GM12878 (cell line): ENCODE measurements around the gene SRPK3. TPM values are rescaled to one million over a fixed set of nuclear protein-coding genes. Genes with fewer than 3 reads are reported as not detected.

Source experiments
- ATAC-seq: fragments of 200-7000 bp; cut with Tn5 transposase; 3 replicates; pipeline ENCODE4 v1.9.1; 2020; ENCODE audit warnings: mild to moderate bottlenecking, moderate library complexity
- BruUV-seq: library from RNA; stranded (reverse); fragments of 400-500 nt; replicated peaks from 2 replicates; lab custom pipeline; 2021; lab: Mats Ljungman, UMichigan
- CTCF ChIA-PET: fragments of 300-600 bp; sonication (Branson Sonifier 250); formaldehyde crosslinking; extraction: SDS; loops from one replicate; lab custom pipeline; 2021; ENCODE audit warnings: inconsistent platforms; lab: Yijun Ruan, JAX
- POLR2A ChIA-PET: fragments of 350-600 bp; formaldehyde crosslinking; extraction: SDS; loops from one replicate; lab custom pipeline; 2021; ENCODE audit warnings: inconsistent platforms; lab: Charles Lee
- RAD21 ChIA-PET: fragments of 300-600 bp; sonication (Branson Sonifier 250); formaldehyde crosslinking; loops from one replicate; lab custom pipeline; 2023; ENCODE audit warnings: antibody characterized with exemption; ENCODE audit not compliant: unreplicated experiment; lab: Charles Lee
- SMC1A ChIA-PET: fragments of 300-600 bp; sonication (Branson Sonifier 250); formaldehyde crosslinking; loops from one replicate; lab custom pipeline; 2023; ENCODE audit not compliant: unreplicated experiment, uncharacterized antibody; lab: Charles Lee
- DNase-seq: peaks from one replicate; pipeline ENCODE4 v3.0.0-alpha.2; 2011; ENCODE audit warnings: low read depth, low spot score
- FAIRE-seq: peaks from 3 replicates; lab custom pipeline; 2011; peaks lifted over from hg19 to GRCh38; lab: Jason Lieb, UNC
- H2AFZ ChIP-seq: 2 replicates; pipeline ENCODE4 v1.6.0; 2011; ENCODE audit warnings: low read depth, low read length, control low read depth; ENCODE audit not compliant: control insufficient read depth
- H3K27ac ChIP-seq: 2 replicates; pipeline ENCODE4 v1.5.1; 2011; ENCODE audit warnings: control low read depth; ENCODE audit not compliant: control insufficient read depth, insufficient read depth
- H3K27me3 ChIP-seq, 2 experiments: replicated peaks in 1 of 2; 2 replicates each; pipeline versions ENCODE4 v1.6.0 to v1.6.1; 2011; ENCODE audit warnings: low read length in 1 of 2; ENCODE audit not compliant: control insufficient read depth in 2 of 2, insufficient read depth in 2 of 2
- H3K36me3 ChIP-seq, 2 experiments: 2 replicates each; pipeline ENCODE4 v1.5.1; 2011; ENCODE audit warnings: low read length in 1 of 2; ENCODE audit not compliant: control insufficient read depth in 2 of 2, insufficient read depth in 2 of 2
- H3K4me1 ChIP-seq: 2 replicates; pipeline ENCODE4 v1.6.1; 2011; ENCODE audit warnings: mild to moderate bottlenecking, low read length, moderate library complexity, mixed read lengths; ENCODE audit not compliant: control insufficient read depth, insufficient read depth
- H3K4me2 ChIP-seq: 2 replicates; pipeline ENCODE4 v1.6.0; 2011; ENCODE audit warnings: control low read depth; ENCODE audit not compliant: control insufficient read depth, insufficient read depth
- H3K4me3 ChIP-seq: fragments of 200-600 bp; sonication (generic); 2 replicates; pipeline ENCODE4 v1.5.1; 2016
- H3K79me2 ChIP-seq: 2 replicates; pipeline ENCODE4 v1.6.0; 2011; ENCODE audit warnings: low read length; ENCODE audit not compliant: control insufficient read depth, insufficient read depth
- H3K9ac ChIP-seq: 2 replicates; pipeline ENCODE4 v1.8.0; 2011; ENCODE audit warnings: low read length, control low read depth, mixed read lengths; ENCODE audit not compliant: control insufficient read depth, insufficient read depth
- H3K9me3 ChIP-seq: replicated peaks from 3 replicates; pipeline ENCODE4 v1.5.1; 2011; ENCODE audit warnings: mild to moderate bottlenecking, low read length; ENCODE audit not compliant: control insufficient read depth, insufficient read depth
- H4K20me1 ChIP-seq: 2 replicates; pipeline ENCODE4 v1.6.0; 2011; ENCODE audit not compliant: control insufficient read depth, insufficient read depth
- ATF7 ChIP-seq: fragments of 450-650 bp; IDR thresholded peaks from 2 replicates; pipeline ENCODE4 v1.6.1; 2016; ENCODE audit warnings: low read depth, mild to moderate bottlenecking
- BRCA1 ChIP-seq: IDR thresholded peaks from 2 replicates; pipeline ENCODE4 v1.6.1; 2011; ENCODE audit warnings: low read depth, low read length, improper control_type of control experiment
- CHD2 ChIP-seq: IDR thresholded peaks from 2 replicates; pipeline ENCODE4 v1.6.1; 2011; ENCODE audit warnings: low read depth, low read length, improper control_type of control experiment, borderline replicate concordance
- CREB1 ChIP-seq: IDR thresholded peaks from 2 replicates; pipeline ENCODE4 v1.6.1; 2012; ENCODE audit warnings: low read depth, mild to moderate bottlenecking, inconsistent platforms
- KDM1A ChIP-seq: fragments of 200-600 bp; sonication (generic); IDR thresholded peaks from 2 replicates; pipeline ENCODE4 v1.6.1; 2016; ENCODE audit warnings: borderline replicate concordance
- MYB ChIP-seq: fragments of 150-350 bp; IDR thresholded peaks from 2 replicates; pipeline ENCODE4 v1.6.1; 2014; ENCODE audit warnings: mild to moderate bottlenecking, low read depth, low read length, borderline replicate concordance
- PAX5 ChIP-seq: IDR thresholded peaks from 2 replicates; pipeline ENCODE4 v1.6.1; 2011; ENCODE audit warnings: low read depth, low read length, borderline replicate concordance
- PAX8 ChIP-seq: fragments of 450-650 bp; IDR thresholded peaks from 2 replicates; pipeline ENCODE4 v1.6.1; 2017; ENCODE audit warnings: mild to moderate bottlenecking, moderate library complexity
- POLR2AphosphoS2 ChIP-seq: IDR thresholded peaks from 2 replicates; pipeline ENCODE4 v1.6.1; 2011; ENCODE audit warnings: low read depth, mild to moderate bottlenecking, low read length, improper control_type of control experiment, moderate library complexity
- RFX5 ChIP-seq: IDR thresholded peaks from 2 replicates; pipeline ENCODE4 v1.6.1; 2011; ENCODE audit warnings: low read depth, low read length, improper control_type of control experiment
- SP1 ChIP-seq: IDR thresholded peaks from one replicate; pipeline ENCODE4 v1.6.1; 2011; ENCODE audit warnings: low read depth, low read length
- ZNF217 ChIP-seq: fragments of 450-650 bp; IDR thresholded peaks from 2 replicates; pipeline ENCODE4 v1.6.1; 2017; ENCODE audit warnings: antibody characterized with exemption, mild to moderate bottlenecking
- WGBS: methylation state at CpG from one replicate; pipeline ENCODE4 v1.1.6; 2016; ENCODE audit warnings: low lambda C conversion rate; ENCODE audit not compliant: insufficient replicate concordance, insufficient coverage; ENCODE audit errors: missing lambda C conversion rate; 5-methylcytosine and 5-hydroxymethylcytosine counted together
- in situ Hi-C: fragments of 300-500 bp; cut with MboI; formaldehyde crosslinking; loops from 9 replicates; pipeline ENCODE4 v1.14.3; 2018; ENCODE audit warnings: mixed read lengths
- intact Hi-C: fragments of 100-400 bp; cut with micrococcal nuclease; formaldehyde crosslinking; loops from one replicate; pipeline ENCODE4 v1.14.2; 2022; ENCODE audit not compliant: unreplicated experiment
- polyA plus RNA-seq, 11 experiments: library from polyadenylated mRNA; depleted of rRNA in 4 of 11; unstranded in 6 of 11; stranded (reverse) in 5 of 11; fragments of >200 nt; fragmentation: Nextera tagmentation in 4 of 11; fragmentation: Illumina TruSeq in 1 of 11; extraction: Ambion mirVana in 4 of 11; extraction: Trizol in 1 of 11; gene quantifications; 1 replicate in 1 of 11; 2 replicates in 10 of 11; pipeline versions ENCODE4 v1.2.1 to v1.2.3, GENCODE V29; 2011 to 2016; ENCODE audit warnings: inconsistent platforms in 2 of 11, missing spikeins in 2 of 11, low read depth in 1 of 11
- total RNA-seq, 4 experiments: library from RNA; depleted of rRNA in 3 of 4; stranded (reverse); fragments of >200 nt in 3 of 4; fragmentation: Illumina TruSeq in 1 of 4; extraction: Trizol in 1 of 4; gene quantifications; 2 replicates each; pipeline versions ENCODE4 v1.2.1 to v1.2.3, GENCODE V29; 2013 to 2021
- TF ChIP-seq, protein P1 (sequence below): fragments of 450-650 bp; IDR thresholded peaks from 2 replicates; pipeline ENCODE4 v1.6.1; 2017; ENCODE audit warnings: mild to moderate bottlenecking, moderate library complexity

The SRPK3 gene
- total and polyA plus RNA-seq, 10 of the 15 experiments (the other 5 are each of a cell fraction or from before 2014, with no cell fraction given): 0.05 to 0.19 TPM; not detected in 8

DNA sequence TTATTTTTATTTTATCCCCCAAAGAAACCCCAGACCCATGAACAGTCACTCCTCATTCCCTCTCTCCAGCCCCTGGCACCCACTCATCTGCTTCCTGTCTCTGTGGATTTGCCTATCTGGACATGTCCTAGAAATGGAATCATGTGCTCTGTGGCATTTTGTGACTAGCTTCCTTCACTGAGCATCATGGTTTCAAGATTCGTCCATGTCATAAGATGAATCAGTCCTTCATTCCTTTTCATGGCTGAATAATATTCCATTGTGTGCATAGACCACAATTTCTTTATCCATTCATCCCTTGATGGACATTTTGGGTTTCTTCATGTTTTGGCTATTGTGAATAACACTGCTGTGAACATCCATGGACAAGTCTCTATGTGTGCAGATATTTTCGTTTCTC lies 46.0 kb upstream of the SRPK3 start:
- intact Hi-C loops: no loop called here
- Histone ChIP-seq H3K4me1 (no peaks in the 10 kb centered on the region), H3K79me2 (no peaks in the 10 kb centered on the region), H3K36me3 (no peaks in the 10 kb centered on the region), H2AFZ (no peak overlapping the region), H3K9me3 (peaks cover 2% of the 10 kb centered on the region; the same call in 1 of the 3 replicates), H3K9ac (no peak overlapping the region), H3K4me3 (no peak overlapping the region), H3K27ac (no peak overlapping the region), H3K4me2 (no peak overlapping the region), H3K27me3 (no peaks in the 10 kb centered on the region), H4K20me1 (no peaks in the 10 kb centered on the region)
- in situ Hi-C loops: loop anchor here (10.0 kb wide), 2 partner anchors 50 to 60 kb away; partner anchors contain the start of genes PNCK and SRPK3
- POLR2A ChIA-PET: interaction anchor here (0.9 kb wide), 1 partner anchor 9 kb away, joined by 3 read pairs; no protein-coding TSS in a partner anchor
- no TSS peak for BruUV-seq
- 23% methylated on average over 2 of the region's 2 CpGs for WGBS
- DNase-seq (no peak), FAIRE-seq (no peak), ATAC-seq (no peak)
- CTCF ChIA-PET: interaction anchor here (0.7 kb wide), 1 partner anchor 54 kb away, joined by 3 read pairs; no protein-coding TSS in a partner anchor
- RAD21 ChIA-PET: interaction anchor here (1.0 kb wide), 1 partner anchor 8 kb away, joined by 3 read pairs; no protein-coding TSS in a partner anchor
- SMC1A ChIA-PET: no interaction called here
- no peak for TF ChIP-seq BRCA1
- TF ChIP-seq ATF7: no peak
- no peak for TF ChIP-seq MYB
- TF ChIP-seq CHD2: no peak
- TF ChIP-seq PAX5: no peak
- no peak for TF ChIP-seq CREB1
- TF ChIP-seq SP1: no peak
- TF ChIP-seq KDM1A: no peak

DNA sequence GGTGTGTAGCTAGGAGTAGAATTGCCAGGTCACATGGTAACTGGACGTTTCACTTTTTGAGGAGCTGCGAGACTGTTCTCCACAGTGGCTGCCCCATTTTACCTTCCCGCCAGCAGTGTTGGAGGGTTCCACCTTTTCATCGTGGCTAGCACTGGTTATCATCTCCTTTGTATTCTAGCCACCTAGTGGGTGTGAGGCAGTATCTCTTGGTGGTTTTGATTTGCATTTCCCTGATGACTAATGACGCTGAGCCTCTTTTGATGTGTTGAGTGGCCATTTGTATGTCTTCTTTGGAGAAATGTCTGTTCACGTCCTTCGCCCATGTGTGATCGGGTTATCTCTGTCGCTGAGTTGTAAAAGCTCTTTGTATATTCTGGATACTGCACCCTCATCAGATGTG lies 45.6 kb upstream of the SRPK3 start:
- Histone ChIP-seq H3K4me1 (no peaks in the 10 kb centered on the region), H3K27me3 (no peaks in the 10 kb centered on the region), H3K27ac (no peak overlapping the region), H3K79me2 (no peaks in the 10 kb centered on the region), H3K4me3 (no peak overlapping the region), H2AFZ (no peak overlapping the region), H3K9me3 (peaks cover 2% of the 10 kb centered on the region; the same call in 1 of the 3 replicates), H3K4me2 (no peak overlapping the region), H3K36me3 (no peaks in the 10 kb centered on the region), H3K9ac (no peak overlapping the region), H4K20me1 (no peaks in the 10 kb centered on the region)
- 19% methylated on average over 9 of the region's 9 CpGs for WGBS
- intact Hi-C loops (no loop called here), in situ Hi-C loops (loop anchor here (10.0 kb wide), 2 partner anchors 50 to 60 kb away; partner anchors contain the start of genes PNCK and SRPK3)
- FAIRE-seq (peak; percentile 56), ATAC-seq (peak; percentile 91), DNase-seq (no peak)
- POLR2A ChIA-PET: interaction anchor here (0.9 kb wide), 1 partner anchor 9 kb away, joined by 3 read pairs; no protein-coding TSS in a partner anchor
- BruUV-seq: no TSS peak
- SMC1A ChIA-PET: no interaction called here
- RAD21 ChIA-PET: interaction anchor here (1.0 kb wide), 1 partner anchor 8 kb away, joined by 3 read pairs; no protein-coding TSS in a partner anchor
- CTCF ChIA-PET: interaction anchor here (0.7 kb wide), 1 partner anchor 54 kb away, joined by 3 read pairs; no protein-coding TSS in a partner anchor
- TF ChIP-seq PAX8 (no peak), RFX5 (0 out of 2 replicates have a peak, but pooled peaks have one; percentile 42), ZNF217 (no peak), POLR2AphosphoS2 (no peak)
- TF ChIP-seq, protein P1, sequence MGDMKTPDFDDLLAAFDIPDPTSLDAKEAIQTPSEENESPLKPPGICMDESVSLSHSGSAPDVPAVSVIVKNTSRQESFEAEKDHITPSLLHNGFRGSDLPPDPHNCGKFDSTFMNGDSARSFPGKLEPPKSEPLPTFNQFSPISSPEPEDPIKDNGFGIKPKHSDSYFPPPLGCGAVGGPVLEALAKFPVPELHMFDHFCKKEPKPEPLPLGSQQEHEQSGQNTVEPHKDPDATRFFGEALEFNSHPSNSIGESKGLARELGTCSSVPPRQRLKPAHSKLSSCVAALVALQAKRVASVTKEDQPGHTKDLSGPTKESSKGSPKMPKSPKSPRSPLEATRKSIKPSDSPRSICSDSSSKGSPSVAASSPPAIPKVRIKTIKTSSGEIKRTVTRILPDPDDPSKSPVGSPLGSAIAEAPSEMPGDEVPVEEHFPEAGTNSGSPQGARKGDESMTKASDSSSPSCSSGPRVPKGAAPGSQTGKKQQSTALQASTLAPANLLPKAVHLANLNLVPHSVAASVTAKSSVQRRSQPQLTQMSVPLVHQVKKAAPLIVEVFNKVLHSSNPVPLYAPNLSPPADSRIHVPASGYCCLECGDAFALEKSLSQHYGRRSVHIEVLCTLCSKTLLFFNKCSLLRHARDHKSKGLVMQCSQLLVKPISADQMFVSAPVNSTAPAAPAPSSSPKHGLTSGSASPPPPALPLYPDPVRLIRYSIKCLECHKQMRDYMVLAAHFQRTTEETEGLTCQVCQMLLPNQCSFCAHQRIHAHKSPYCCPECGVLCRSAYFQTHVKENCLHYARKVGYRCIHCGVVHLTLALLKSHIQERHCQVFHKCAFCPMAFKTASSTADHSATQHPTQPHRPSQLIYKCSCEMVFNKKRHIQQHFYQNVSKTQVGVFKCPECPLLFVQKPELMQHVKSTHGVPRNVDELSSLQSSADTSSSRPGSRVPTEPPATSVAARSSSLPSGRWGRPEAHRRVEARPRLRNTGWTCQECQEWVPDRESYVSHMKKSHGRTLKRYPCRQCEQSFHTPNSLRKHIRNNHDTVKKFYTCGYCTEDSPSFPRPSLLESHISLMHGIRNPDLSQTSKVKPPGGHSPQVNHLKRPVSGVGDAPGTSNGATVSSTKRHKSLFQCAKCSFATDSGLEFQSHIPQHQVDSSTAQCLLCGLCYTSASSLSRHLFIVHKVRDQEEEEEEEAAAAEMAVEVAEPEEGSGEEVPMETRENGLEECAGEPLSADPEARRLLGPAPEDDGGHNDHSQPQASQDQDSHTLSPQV: no peak
